HEK293T (cell line): ENCODE data around the gene ERC2.

Experiments used
- CTCF ChIA-PET: fragments of 350-600 bp; formaldehyde crosslinking; extraction: SDS; loops from one replicate; lab custom pipeline; 2021; ENCODE audit warnings: antibody characterized with exemption, inconsistent platforms; lab: Yijun Ruan, JAX
- POLR2A ChIA-PET: fragments of 350-600 bp; formaldehyde crosslinking; extraction: SDS; loops from one replicate; lab custom pipeline; 2020; ENCODE audit warnings: antibody characterized with exemption, inconsistent platforms; lab: Yijun Ruan, JAX
- DNase-seq: peaks from one replicate; pipeline ENCODE4 v3.0.0; 2012; ENCODE audit warnings: mixed read lengths; ENCODE audit errors: extremely low spot score
- ARNT ChIP-seq: fragments of 450-650 bp; IDR thresholded peaks from 2 replicates; pipeline ENCODE4 v1.6.1; 2017; ENCODE audit warnings: mild to moderate bottlenecking
- BHLHE40 ChIP-seq: fragments of 450-650 bp; IDR thresholded peaks from 2 replicates; pipeline ENCODE4 v1.6.1; 2016; ENCODE audit warnings: mild to moderate bottlenecking, moderate library complexity, borderline replicate concordance
- CTBP1 ChIP-seq: fragments of 450-650 bp; IDR thresholded peaks from 2 replicates; pipeline ENCODE4 v1.6.1; 2016; ENCODE audit warnings: borderline replicate concordance
- ELF4 ChIP-seq: fragments of 450-650 bp; IDR thresholded peaks from 2 replicates; pipeline ENCODE4 v1.6.1; 2017; ENCODE audit warnings: antibody characterized with exemption
- FOXA1 ChIP-seq: fragments of 450-650 bp; IDR thresholded peaks from 2 replicates; pipeline ENCODE4 v1.6.1; 2016; ENCODE audit warnings: mild to moderate bottlenecking
- FOXK2 ChIP-seq: fragments of 450-650 bp; IDR thresholded peaks from 2 replicates; pipeline ENCODE4 v1.6.1; 2016; ENCODE audit warnings: mild to moderate bottlenecking
- FOXM1 ChIP-seq: fragments of 450-650 bp; IDR thresholded peaks from 2 replicates; pipeline ENCODE4 v1.6.1; 2017; ENCODE audit warnings: mild to moderate bottlenecking, borderline replicate concordance
- HDGF ChIP-seq: fragments of 450-650 bp; IDR thresholded peaks from 2 replicates; pipeline ENCODE4 v1.6.1; 2017; ENCODE audit warnings: antibody characterized with exemption, borderline replicate concordance
- L3MBTL2 ChIP-seq: fragments of 450-650 bp; conservative IDR thresholded peaks from 2 replicates; pipeline ENCODE4 v1.6.1; 2016; ENCODE audit warnings: mild to moderate bottlenecking
- LEF1 ChIP-seq: fragments of 450-650 bp; IDR thresholded peaks from 2 replicates; pipeline ENCODE4 v1.6.1; 2017; ENCODE audit warnings: mild to moderate bottlenecking, borderline replicate concordance
- NFRKB ChIP-seq: fragments of 450-650 bp; IDR thresholded peaks from 2 replicates; pipeline ENCODE4 v1.6.1; 2016; ENCODE audit warnings: mild to moderate bottlenecking, moderate library complexity
- PKNOX1 ChIP-seq: fragments of 450-650 bp; IDR thresholded peaks from 2 replicates; pipeline ENCODE4 v1.6.1; 2016
- SP1 ChIP-seq: fragments of 450-650 bp; IDR thresholded peaks from 2 replicates; pipeline ENCODE4 v1.6.1; 2017
- SUZ12 ChIP-seq: fragments of 450-650 bp; IDR thresholded peaks from 2 replicates; pipeline ENCODE4 v1.6.1; 2016; ENCODE audit warnings: mild to moderate bottlenecking
- TARDBP ChIP-seq: fragments of 450-650 bp; IDR thresholded peaks from 2 replicates; pipeline ENCODE4 v1.6.1; 2016
- ZNF384 ChIP-seq: fragments of 450-650 bp; IDR thresholded peaks from 2 replicates; pipeline ENCODE4 v1.6.1; 2016

Gene ERC2

GRCh38 chr3:55818485-55818884, 649.8 kb downstream of the ERC2 start:
- TF ChIP-seq ARNT (no peak), FOXM1 (no peak), FOXK2 (no peak), ELF4 (no peak), NFRKB (no peak), BHLHE40 (no peak), SP1 (no peak), PKNOX1 (no peak), TARDBP (no peak), L3MBTL2 (no peak), ZNF384 (no peak), CTBP1 (no peak), LEF1 (no peak), SUZ12 (no peak), FOXA1 (no peak), HDGF (no peak)
- ChIA-PET POLR2A (no interaction called here), CTCF (no interaction called here)
- DNase-seq = no peak

- TF ChIP-seq NFRKB = no peak
- TF ChIP-seq ZNF384 = no peak
- TF ChIP-seq PKNOX1 = no peak
- no peak for TF ChIP-seq BHLHE40
- no peak for TF ChIP-seq SUZ12
- no peak for TF ChIP-seq SP1
- TF ChIP-seq ELF4 = no peak
- no peak for TF ChIP-seq L3MBTL2
- no peak for TF ChIP-seq FOXM1
- no peak for TF ChIP-seq LEF1
- TF ChIP-seq CTBP1 = no peak
- no peak for TF ChIP-seq ARNT
- no peak for TF ChIP-seq HDGF
- POLR2A ChIA-PET = no interaction called here
- no peak for DNase-seq
- CTCF ChIA-PET = no interaction called here
Observed at GRCh38 chr3:55816794-55817576, 651.3 kb downstream of the ERC2 start.

- ChIA-PET POLR2A (no interaction called here), CTCF (no interaction called here)
- TF ChIP-seq SUZ12 (no peak), ARNT (no peak), HDGF (no peak), FOXM1 (no peak), FOXK2 (no peak), NFRKB (no peak), PKNOX1 (no peak), TARDBP (no peak), L3MBTL2 (no peak), SP1 (no peak), ZNF384 (no peak), CTBP1 (no peak), LEF1 (no peak), ELF4 (no peak), FOXA1 (no peak), BHLHE40 (no peak)
- no peak for DNase-seq
Observed at GRCh38 chr3:55815262-55815661, 653.0 kb downstream of the ERC2 start.

- POLR2A ChIA-PET = no interaction called here
- CTCF ChIA-PET = no interaction called here
- TF ChIP-seq TARDBP = no peak
- TF ChIP-seq FOXK2 = no peak
- TF ChIP-seq LEF1 = no peak
- no peak for TF ChIP-seq SP1
- no peak for TF ChIP-seq FOXA1
- no peak for TF ChIP-seq FOXM1
- TF ChIP-seq BHLHE40 = no peak
- TF ChIP-seq SUZ12 = no peak
- no peak for TF ChIP-seq ELF4
- TF ChIP-seq PKNOX1 = no peak
- no peak for TF ChIP-seq L3MBTL2
- no peak for DNase-seq
Observed at GRCh38 chr3:55813268-55814097, 654.8 kb downstream of the ERC2 start.
